COLO829 (cell line): ENCODE results near the gene TRIM10.
A peak's percentile ranks its signal among the peaks of the same experiment; 100 is the strongest.
"Not testable (repeated sequence)": the region's sequence is repeated elsewhere in the genome, so short reads cannot be mapped to it uniquely, and the experiment has no call there.

Experiments used
- DNase-seq: peaks from one replicate; pipeline ENCODE4 v3.0.0; 2012; ENCODE audit warnings: low spot score

The TRIM10 gene

DNA sequence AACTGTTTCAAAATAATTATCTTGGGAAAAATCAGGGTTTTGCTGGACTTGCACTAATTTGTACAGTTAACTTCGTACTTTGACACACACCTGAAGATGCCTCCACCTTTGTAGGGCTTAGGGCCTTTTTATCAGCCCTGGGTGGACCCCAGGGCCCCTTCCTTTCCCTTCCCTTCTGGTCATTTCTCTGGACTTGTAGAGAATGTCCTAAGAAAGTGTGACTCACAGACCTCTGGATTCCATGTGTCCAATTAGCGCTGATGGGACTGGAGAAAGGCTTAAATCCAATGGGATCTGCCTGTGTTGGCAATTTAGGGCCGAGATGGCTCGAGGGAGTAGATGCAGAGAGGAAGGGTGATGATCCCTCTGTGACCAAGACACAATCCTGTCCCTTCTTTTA, 11.7 kb upstream of the TRIM10 start:
- no peak for DNase-seq

DNA sequence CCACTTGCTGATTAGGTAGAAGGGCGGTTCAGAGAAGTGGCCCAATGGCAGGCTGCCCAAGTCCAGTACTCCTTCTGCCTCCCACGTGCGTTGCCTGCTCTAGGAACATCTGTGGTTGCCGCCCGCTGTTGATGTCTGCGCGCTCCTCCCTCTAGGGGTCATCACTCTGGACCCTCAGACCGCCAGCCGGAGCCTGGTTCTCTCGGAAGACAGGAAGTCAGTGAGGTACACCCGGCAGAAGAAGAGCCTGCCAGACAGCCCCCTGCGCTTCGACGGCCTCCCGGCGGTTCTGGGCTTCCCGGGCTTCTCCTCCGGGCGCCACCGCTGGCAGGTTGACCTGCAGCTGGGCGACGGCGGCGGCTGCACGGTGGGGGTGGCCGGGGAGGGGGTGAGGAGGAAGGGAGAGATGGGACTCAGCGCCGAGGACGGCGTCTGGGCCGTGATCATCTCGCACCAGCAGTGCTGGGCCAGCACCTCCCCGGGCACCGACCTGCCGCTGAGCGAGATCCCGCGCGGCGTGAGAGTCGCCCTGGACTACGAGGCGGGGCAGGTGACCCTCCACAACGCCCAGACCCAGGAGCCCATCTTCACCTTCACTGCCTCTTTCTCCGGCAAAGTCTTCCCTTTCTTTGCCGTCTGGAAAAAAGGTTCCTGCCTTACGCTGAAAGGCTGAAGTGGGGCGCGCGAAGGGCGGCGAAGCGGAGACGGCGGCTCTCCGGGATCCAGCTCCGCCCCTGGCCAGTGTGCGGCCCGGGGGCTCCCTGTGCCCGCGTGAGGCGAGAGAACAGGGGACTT, 10.9 kb upstream of the TRIM10 start:
- DNase-seq: no peak

GRCh38 chr6:30169658-30170614, 8.9 kb upstream of the TRIM10 start:
- DNase-seq: peak; percentile 68

DNA sequence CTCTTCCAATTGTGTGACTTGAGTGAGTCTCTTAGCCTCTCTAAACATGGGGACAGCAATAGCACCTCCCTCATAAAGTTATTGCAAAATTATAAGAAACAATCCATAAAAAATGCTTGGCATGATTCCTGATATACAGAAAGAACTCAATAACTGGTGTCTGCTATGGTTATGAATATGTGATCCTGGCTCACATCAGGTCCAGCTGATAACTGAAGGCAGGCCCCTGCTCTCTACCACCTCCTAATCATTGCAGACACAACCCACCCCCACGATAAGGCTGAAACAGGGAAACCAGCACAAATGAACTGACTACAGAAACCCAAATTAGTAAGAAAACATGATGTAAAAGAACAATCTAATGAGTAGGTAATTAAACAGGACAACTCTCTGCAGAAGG, 7.7 kb upstream of the TRIM10 start:
- no peak for DNase-seq

DNA sequence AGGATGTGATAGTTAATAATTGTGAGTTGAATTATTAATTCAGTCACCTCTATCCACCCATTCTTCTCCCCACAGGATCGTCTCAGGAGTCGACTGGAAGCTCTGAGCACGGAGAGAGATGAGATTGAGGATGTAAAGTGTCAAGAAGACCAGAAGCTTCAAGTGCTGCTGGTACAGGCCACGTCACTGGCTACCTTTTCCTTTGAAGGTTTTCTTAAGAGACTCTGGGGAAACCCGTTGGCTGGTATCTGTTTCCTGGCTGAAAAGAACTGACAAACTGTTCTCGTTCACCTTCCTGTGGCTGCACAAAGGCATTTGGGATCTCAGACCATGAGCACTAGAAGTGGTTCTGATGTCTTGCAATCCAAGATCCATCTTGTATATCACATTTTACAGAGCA, 6.1 kb upstream of the TRIM10 start:
- DNase-seq: no peak

GRCh38 chr6:30165238-30165637, 4.2 kb upstream of the TRIM10 start:
- DNase-seq: not testable (repeated sequence)

DNA sequence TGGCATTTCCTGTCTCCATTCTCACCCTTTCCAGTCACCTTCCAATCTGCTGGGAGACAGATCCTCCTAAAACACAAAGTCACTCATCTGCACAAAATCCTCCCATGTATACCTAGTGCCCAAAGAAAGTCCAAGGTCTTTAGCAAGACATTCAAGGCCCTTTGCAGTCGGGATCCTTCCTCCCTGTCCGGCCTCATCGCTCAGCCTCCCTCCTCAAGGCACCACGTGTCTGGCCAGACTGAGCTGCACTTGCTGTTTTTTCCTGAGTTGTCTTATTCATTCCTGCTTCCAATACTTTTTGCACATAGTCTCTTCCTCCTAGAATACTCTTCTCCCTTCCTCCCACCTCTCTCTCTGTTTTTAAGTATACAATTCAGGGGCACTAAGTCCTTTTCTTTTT, 3.7 kb upstream of the TRIM10 start:
- DNase-seq: no peak

- no peak for DNase-seq
Measured at GRCh38 chr6:30163918-30164654, 3.1 kb upstream of the TRIM10 start.

DNA sequence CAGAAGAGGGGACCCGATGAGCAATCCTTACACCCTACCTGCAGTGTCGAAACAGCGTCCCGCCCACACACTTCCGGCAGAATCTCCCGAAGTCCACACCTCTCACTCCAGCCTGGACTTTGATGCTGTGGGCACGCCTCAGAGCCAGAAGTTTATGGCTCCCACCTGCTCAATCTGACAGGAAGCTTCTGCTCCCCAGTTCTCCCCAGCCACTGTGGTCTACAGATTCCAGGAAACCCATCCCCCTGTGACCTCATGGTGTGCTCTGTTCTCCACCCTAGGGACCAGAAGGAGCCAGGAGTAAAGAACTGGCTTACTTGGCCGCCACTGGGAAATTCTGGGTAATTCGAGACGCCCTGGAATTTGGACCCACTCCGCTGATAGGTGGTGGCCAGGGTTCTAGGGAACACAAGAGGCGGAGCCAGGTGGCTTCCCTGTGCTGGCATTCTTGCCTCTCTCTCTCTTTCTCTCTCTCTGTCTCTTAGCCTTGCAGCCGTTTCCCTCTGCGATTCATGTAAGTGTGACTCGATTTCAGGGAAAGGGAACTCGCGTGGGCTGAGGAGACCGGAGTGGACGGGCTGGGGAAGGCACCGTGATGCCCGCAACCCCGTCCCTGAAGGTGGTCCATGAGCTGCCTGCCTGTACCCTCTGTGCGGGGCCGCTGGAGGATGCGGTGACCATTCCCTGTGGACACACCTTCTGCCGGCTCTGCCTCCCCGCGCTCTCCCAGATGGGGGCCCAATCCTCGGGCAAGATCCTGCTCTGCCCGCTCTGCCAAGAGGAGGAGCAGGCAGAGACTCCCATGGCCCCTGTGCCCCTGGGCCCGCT, 2.3 kb upstream of the TRIM10 start, which contains the start of gene TRIM15:
TSS of gene TRIM15 (plus strand) at position 457 of the 828 bp plus-strand sequence. CDS start at position 596, 139 bp downstream.
- no peak for DNase-seq

- no peak for DNase-seq
Measured at GRCh38 chr6:30162265-30163089, 1.5 kb upstream of the TRIM10 start.

- no peak for DNase-seq
Measured at GRCh38 chr6:30160008-30160784, 815 bp downstream of the TRIM10 start.

GRCh38 chr6:30158475-30159040, 2.5 kb downstream of the TRIM10 start:
- DNase-seq: no peak

DNA sequence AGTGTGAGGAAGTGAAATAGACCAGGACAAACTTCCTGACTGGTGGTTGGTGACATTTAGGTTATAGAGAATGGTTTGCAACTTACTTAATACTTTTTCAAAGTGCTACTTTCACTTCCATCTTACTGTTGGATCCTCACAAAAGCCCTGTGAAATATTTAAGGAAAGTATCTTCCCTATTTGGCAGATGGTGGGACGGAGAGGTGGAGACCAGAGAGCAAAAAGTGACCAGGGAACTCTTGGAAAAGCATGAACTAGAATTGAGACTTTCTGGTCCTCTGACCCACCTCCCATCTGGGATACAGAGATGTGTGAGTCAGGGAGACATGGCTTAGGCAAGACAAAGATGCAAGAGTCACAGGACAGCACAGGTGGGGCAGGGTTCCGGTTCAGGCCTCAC, 3.0 kb downstream of the TRIM10 start:
- DNase-seq: no peak

DNA sequence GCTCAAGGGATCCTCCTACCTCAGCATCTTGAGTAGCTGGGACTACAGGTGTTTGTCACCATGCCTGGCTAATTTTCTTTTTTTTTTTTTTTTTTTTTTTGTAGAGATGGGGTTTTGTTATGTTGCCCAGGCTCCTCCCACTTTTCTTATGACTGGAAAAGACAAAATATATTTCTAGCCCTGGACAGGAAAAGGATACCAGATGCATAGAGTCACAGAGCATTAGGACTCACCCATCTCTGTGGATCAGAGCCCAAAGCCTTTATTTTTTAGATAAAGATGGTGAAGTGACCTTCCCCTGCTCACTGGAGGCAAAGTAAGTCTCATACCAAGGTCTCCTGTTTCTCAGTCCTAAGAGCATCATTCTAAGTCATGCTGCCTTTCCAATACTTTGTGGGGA, 3.4 kb downstream of the TRIM10 start:
- no peak for DNase-seq

GRCh38 chr6:30156774-30157173, 4.2 kb downstream of the TRIM10 start:
- no peak for DNase-seq

DNA sequence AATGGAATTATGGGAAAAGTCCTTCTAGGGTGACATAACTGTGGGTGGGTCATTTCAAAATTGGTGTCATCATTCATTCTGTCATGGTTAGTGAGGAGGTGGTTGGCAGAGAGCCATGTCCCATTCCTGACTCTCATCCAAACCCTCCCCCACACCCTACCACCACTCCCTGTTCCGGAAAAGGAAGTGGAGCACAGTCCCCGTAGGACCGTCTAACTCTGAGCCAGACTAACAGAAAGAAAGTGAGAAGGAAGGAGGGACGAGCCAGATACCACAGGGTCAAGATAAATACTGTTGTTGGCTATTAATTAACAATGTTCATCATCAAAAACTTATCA, 4.8 kb downstream of the TRIM10 start:
- DNase-seq: peak; percentile 74

- no peak for DNase-seq
Measured at GRCh38 chr6:30155520-30156261, 5.3 kb downstream of the TRIM10 start.

DNA sequence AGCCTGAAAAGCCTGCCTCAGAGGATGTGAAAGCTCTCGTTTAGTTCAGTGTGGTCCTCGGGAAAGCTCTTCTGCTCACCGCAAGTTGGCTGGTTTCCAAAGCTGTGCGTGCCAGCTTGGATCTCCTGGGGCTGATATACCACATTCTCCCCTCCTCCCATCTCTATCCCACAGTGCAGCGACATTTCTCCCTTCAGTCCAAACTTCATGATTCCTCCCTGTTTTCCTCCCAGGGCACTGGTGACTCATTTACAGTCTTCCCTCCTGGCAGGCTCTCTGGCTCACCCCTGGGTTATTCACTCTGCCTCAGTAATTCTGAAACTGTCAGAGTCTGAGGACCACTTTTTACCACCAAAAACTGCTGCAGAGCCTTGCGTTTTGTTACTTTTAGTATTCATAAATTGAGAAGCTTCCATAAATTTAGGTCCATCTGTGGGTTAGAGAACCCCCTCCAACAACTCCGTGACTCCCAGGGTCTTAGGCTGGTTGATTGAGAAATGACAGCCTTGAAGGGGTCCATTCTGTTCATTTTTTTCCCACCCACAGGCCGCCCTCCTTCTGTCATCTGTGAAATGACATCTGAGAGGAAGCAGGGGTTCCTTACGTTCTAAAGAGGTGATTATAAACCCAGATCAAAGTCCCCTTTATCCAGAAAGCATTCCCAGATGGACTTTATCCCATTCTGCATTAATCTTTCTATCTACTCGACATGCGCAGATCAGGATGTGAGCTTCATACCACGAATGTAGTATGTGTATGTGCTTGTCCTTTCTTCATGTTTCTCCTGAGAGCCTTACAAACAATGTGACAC, 6.1 kb downstream of the TRIM10 start:
- DNase-seq: peak; percentile 64
